ENCODE results near the gene MIER2.

DNA sequence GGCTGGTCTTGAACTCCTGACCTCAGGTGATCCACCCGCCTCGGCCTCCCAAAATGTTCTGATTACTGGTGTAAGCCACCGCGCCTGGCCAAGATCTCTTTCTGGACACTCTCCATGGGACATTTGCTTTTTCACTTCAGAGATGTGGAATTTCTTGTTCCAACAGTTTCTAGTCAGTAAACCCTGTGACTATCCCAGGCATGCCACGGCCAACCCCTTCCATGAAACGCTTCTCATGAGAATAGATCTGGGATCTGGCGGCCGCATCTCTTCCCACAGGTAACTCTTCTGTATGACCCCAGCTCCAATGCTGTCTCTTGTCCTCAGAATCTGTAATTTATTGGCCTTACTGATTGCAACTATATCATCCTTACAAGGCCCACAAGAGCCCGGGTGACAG is 69.6 kb downstream of the MIER2 start:
- TF ChIP-seq POLR2AphosphoS5 (IDR thresholded peaks at IDR 0.05) (no peak), POLR2A (IDR thresholded peaks at IDR 0.05) (no peak)
- TF ChIP-seq, protein P1, sequence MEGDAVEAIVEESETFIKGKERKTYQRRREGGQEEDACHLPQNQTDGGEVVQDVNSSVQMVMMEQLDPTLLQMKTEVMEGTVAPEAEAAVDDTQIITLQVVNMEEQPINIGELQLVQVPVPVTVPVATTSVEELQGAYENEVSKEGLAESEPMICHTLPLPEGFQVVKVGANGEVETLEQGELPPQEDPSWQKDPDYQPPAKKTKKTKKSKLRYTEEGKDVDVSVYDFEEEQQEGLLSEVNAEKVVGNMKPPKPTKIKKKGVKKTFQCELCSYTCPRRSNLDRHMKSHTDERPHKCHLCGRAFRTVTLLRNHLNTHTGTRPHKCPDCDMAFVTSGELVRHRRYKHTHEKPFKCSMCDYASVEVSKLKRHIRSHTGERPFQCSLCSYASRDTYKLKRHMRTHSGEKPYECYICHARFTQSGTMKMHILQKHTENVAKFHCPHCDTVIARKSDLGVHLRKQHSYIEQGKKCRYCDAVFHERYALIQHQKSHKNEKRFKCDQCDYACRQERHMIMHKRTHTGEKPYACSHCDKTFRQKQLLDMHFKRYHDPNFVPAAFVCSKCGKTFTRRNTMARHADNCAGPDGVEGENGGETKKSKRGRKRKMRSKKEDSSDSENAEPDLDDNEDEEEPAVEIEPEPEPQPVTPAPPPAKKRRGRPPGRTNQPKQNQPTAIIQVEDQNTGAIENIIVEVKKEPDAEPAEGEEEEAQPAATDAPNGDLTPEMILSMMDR (IDR thresholded peaks at IDR 0.05 in 8 of 11, conservative IDR thresholded peaks at IDR 0.05 in 3 of 11), result no peak
